DMS79 (cell line): ENCODE data around the gene SLMAP.

Source experiments
- DNase-seq: peaks from one replicate; lab custom pipeline; 2025; lab: John Stamatoyannopoulos, UW

SLMAP gene

GRCh38 chr3:57749542-57749941 lies 6.6 kb upstream of the SLMAP start:
- DNase-seq: no peak

- DNase-seq: no peak
Observed at GRCh38 chr3:57752307-57752706, 3.8 kb upstream of the SLMAP start.

- no peak for DNase-seq
Observed at GRCh38 chr3:57753016-57753415, 3.1 kb upstream of the SLMAP start.

DNA sequence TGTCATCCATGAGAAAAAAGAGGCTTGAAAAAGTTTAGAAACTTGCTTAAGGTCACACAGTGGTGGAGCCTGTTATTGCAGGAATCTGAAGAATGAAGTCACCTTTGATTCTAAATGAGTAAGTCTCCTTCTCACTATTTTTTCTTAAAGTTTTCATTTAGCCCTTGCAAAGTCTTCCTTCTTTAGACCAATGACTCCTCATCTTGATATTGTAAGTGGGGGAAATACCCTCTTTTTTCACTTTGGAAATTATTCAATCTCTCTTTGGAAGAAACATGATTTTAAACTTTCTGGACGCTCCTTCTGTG lies 787 bp upstream of the SLMAP start:
- no peak for DNase-seq

GRCh38 chr3:57756528-57757401 lies 656 bp downstream of the SLMAP start:
- DNase-seq: peak; percentile 0

DNA sequence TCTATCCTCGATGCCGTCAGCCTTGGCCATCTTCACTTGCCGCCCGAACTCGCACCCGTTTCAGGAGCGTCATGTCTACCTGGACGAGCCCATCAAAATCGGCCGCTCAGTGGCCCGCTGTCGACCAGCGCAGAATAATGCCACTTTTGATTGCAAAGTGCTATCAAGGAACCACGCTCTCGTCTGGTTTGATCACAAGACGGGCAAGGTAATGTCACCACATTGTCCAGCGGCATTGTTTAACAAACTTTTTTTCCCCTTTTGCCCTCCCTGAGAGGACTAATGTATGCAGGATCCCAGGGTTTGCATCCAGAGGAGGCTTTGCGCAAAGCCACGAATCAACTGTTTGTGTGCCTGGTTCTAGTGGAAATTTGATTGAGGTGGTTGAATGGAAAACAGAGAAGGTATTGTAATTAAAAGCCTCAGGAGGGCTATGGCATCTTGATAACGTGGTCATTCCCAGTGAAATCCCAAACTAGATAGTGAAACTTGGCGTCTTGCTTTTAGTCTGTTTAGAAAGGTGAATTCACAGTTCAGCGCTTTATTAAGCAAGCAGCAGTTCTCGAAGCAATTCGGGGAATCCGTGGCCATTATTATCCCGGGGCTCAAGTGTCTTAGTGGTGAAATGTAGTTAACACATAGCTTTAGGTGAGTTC lies 1.7 kb downstream of the SLMAP start:
- no peak for DNase-seq

DNA sequence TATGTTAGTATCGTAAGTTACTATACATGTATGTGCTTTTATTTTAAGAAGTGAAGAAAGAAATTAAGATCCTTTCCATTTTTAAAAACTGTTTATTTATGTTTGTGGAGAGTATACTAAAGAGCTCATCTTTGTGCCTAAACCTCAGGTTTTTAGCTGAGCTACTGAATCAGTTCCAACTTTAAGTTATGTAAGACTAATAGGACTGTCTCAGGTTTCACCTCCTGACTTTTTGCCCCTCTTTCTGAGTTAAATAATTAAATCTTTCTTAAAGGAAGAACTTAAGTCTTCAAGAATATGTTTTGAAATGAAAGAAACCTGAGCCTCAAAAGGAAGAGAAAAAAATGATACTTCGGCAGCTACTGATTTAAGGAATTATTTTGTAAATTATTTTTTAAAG lies 2.6 kb downstream of the SLMAP start:
- no peak for DNase-seq

- no peak for DNase-seq
Observed at GRCh38 chr3:57764794-57765193, 8.7 kb downstream of the SLMAP start.

DNA sequence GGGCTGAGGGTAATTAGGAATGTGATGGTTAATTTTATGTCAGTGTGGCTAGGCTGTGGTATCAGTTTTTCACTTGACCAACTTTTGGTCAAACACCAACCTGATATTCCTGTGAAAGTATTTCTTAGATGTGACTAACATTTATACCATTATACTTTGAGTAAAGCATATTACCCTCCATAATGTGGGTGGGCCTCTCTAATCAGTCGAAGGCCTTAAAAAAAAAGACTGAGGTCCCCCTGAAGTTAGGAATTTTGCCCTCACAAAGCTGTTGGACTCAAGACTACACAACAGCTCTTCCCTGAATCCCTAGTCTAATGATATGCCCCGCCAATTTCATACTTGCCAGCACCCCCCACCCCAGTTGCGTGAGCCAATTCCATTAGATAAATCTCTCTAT lies 12.5 kb downstream of the SLMAP start:
- no peak for DNase-seq

DNA sequence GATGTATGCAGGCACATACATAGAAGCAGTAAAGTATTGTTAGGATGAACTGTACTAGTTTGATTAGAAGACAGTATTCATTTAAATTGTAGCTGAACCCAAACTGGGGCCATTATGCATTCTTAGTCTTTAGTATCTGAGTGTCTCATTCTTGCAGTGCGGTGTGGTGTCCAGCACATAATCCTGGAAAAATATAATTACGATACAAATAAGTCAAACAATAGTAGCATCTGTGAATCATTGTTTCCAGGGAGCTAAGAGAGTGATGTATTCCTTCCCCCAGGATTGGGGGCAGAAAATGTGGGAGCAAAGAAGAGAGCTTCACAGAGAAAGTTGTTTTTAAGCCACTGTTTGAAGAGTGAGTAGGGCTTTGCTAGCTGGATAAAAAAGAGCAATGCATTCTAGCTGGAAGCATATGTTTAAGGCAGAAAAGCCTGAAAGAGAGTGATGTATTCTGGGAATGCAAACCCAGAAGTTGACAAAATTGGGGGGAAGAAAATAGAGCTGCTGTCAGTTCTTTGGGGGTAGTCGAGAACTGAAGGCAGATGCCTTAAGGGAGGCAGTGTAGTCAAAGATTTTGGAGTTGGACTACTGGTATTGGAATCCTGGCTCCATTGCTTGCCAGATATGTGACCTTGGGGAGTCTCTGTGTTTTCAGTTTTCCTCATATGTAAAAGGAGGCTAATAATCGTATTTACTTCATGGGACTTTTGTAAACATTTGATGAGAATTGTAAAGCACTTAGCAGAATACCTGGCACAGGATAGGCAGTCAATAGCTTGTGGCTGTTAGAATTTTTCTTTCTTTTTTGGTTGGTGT lies 14.1 kb downstream of the SLMAP start:
- DNase-seq: no peak

DNA sequence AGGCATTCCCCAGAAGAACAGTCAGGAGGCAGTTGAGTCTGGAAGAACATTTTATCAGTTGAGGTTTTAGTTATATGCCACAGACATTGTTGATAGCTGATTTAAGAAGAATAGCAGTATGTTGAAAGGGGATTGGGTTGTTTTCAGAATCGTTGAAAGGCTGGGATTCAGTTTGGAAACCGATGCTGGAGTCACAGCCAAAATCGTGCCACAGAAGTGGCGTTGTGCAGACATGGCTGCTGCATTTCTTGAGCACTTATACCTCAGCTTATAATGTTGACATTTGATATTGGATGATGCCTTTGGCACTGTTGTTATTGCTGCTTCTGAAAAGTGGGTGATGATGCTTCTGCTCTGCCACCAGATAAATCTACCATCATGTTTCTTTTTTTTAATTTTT lies 16.1 kb downstream of the SLMAP start:
- DNase-seq: no peak

- DNase-seq: no peak
Observed at GRCh38 chr3:57777774-57778173, 21.7 kb downstream of the SLMAP start.

DNA sequence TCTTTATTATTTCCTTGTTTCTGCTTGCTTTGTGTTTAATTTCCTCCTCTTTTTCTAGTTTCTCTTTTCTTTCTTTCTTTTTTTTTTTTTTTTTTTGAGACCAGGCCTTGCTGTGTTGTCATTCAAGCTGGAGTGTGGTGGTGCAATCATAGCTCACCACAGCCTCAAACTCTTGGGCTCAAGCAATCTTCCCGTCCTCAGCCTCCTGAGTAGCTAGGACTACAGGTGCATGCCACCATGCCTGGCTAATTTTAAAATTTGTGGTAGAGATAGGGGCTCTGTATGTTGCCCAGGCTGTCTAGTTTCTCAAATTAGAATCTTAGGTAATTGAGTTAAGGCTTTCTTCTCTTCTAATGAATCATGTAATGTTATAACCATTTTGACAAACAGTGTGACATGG lies 22.4 kb downstream of the SLMAP start:
- no peak for DNase-seq

DNA sequence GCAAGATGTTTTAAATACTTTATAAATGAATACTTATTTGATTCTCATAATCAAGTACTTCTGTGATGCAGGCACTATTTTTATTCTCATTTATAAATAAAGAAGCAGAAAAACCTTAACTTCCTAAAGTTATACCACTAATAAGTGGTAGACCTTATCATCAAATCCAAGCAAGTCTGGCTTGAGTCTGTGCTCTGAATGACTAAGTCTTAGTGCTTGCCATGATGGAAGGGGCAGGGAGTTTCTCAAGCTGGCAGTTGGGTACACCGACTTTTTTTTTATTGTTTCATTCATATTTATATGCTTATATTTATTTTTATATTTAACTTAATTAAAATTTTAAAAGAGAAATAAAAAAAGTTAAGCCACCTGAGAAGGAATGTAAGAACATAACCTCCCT lies 23.6 kb downstream of the SLMAP start:
- no peak for DNase-seq

- no peak for DNase-seq
Observed at GRCh38 chr3:57783186-57784088, 27.3 kb downstream of the SLMAP start.

GRCh38 chr3:57784089-57784735 lies 28.1 kb downstream of the SLMAP start:
- no peak for DNase-seq

DNA sequence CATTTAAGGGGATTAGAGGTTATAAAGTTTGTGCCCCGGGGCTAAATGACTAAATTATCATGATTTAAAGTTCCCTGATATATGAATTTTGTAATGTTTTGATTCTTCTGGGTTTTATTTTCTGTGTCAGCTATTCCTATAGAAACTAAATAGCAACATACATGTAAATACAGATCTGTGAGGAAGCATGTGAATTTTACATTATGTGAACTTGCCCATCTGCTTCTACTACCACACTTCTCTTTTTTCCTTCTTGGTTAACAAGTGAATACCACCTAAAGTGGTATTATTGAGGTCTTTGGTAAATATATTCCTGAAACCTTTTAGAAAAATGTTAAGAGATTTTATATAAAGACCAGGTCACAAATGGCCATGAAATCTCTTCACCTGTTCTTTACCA lies 29.3 kb downstream of the SLMAP start:
- no peak for DNase-seq

GRCh38 chr3:57787867-57788623 lies 31.9 kb downstream of the SLMAP start:
- DNase-seq: no peak

- no peak for DNase-seq
Observed at GRCh38 chr3:57788624-57789018, 32.5 kb downstream of the SLMAP start.

- DNase-seq: no peak
Observed at GRCh38 chr3:57791245-57791644, 35.1 kb downstream of the SLMAP start.

DNA sequence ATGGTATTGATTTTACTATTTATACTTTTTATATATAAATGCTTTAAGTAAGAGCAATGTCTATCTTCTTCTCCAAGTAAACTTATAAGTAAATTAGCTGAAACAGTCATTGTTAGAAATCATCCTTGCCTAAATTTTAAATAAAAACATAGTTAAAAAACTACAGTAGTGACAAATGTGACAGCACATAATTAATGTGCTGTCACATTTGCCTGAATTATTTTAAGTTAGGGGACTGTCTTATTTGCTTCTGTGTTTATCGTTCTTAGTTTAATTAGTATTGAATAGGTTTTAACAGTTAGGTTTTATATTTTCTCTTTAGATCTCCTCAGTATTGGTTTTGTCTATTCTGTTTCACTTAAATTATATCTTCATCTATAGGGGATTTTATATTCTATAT lies 36.1 kb downstream of the SLMAP start:
- no peak for DNase-seq
